HG03095 (cell line): ENCODE data around the gene TBC1D8.
"Not testable (repeated sequence)": the region's sequence is repeated elsewhere in the genome, so short reads cannot be mapped to it uniquely, and the experiment has no call there.

Experiments
- ATAC-seq: cut with Tn5 transposase; IDR thresholded peaks from one replicate; pipeline ENCODE4 v1.9.1; 2021; ENCODE audit warnings: moderate library complexity; ENCODE audit not compliant: unreplicated experiment

Gene TBC1D8

DNA sequence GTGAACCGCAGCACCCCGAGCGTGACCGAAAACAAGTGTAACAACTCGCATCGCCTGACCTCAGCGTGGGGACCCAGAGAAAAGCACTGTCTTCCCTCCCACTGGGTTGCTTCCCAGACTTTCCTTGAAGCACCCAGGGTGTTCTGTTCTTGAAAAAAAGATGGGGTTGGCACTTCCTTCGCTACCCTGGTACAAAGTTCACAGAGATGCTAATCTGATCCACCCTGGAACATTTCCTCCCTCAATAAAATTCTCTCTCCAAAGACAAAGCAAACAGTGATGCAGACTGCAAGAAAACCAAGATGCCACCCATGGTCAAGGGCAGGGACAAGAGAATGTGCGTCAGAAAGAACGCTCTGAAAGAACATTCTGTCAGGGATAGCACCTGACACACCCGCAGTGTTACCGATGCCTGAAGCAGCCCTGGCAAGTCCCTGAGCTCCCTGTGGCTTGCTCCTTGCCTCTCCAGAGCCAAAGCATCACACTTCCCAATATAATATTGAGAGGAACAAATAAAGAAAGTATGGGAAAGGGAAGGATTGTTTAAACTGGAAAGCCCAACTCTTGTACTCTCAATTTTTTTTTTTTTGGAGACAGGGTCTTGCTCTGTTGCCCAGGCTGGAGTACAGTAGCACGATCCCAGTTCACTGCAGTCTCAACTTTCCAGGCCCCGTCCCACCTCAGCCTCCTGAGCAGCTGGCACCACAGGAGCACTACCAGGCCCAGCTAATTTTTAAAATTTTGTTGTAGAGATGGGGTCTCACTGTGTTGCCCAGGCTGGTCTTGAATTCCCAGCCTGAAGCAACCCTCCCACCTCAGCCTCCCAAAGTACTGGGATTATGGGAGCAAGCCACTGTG, 70.7 kb downstream of the TBC1D8 start:
- no peak for ATAC-seq

DNA sequence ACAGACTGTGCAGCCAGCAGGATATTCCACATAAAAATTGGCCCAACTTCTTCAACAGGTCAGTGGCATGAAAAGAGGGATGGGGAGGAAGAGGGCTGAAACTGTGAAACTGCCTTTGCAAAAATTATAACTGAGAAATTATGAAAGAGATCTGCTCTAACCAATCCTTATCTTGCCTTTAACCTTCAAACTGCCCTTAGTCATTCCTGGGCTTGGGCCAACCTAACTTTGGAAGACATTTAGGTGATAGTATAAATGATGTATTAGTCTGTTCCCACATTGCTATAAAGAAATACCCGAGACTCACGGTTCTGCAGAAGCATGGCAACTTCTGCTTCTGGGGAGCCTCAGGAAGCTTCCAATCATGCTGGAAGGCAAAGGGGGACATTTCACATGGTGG, 74.6 kb downstream of the TBC1D8 start:
- ATAC-seq = no peak

DNA sequence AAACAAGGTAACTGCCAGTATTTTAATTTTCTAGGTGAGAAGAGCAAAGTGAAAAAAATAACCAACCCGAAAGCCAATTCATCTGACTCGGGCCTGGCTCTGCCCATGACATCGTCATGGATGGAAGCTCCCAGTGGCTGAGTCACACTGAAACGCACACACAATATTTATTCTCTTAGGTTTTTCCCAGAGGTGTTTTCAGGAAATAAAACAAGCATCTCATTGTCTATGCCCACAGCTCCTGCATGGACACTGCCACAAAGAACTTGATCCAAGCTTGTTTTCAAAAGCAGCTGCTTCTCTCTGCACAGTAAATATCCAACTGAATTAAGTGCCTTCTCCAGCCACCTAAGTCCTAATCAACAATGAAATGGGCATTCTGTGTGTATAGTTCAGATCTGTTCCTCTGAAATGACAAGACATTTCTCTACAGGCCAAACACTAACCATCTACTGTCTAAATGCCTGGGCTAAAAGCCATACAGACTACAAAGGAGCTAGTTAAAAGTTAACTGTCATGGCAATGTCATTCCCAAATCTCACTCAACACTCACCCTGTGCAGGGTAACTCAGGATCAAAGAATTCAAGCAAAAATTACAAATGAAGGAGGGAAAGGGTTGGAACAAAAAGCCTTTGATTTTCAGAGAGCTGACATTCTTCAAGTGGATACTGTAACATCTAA, 86.2 kb downstream of the TBC1D8 start:
- peak; percentile 51 for ATAC-seq

DNA sequence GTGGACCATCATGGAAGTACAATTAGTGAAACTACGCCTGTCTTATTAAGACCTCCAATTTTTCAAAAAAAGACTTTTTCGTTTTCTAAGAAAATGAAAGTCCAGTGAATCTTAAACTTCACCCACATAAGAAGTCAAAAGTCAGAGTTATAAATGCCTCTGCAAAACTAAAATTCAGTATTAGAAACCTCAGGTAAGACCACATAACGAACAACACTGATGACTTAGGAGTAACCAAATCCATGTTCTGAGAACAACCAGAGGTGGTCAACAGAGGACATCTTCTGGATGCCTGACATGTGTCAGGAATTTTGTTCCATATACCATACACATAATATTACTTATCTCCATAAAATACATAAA, 86.7 kb downstream of the TBC1D8 start:
- ATAC-seq = no peak

DNA sequence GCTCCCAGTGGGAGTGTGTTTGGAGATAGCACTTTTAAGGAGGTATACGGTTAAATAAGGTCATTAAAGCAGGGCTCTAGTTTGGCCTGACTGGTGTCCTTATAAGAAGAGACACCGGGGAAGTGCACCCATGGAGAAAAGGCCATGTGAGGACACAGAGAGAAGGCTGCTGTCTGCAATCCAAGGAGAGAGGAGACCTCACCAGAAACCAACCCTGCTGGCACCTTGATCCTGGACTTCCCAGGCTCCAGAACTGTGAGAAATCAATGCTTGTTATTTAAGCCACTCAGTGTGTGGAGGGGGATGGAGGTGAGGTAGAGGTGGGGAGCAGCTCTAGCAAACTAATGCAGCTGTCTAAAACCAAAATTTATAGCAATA, 87.1 kb downstream of the TBC1D8 start:
- no peak for ATAC-seq

DNA sequence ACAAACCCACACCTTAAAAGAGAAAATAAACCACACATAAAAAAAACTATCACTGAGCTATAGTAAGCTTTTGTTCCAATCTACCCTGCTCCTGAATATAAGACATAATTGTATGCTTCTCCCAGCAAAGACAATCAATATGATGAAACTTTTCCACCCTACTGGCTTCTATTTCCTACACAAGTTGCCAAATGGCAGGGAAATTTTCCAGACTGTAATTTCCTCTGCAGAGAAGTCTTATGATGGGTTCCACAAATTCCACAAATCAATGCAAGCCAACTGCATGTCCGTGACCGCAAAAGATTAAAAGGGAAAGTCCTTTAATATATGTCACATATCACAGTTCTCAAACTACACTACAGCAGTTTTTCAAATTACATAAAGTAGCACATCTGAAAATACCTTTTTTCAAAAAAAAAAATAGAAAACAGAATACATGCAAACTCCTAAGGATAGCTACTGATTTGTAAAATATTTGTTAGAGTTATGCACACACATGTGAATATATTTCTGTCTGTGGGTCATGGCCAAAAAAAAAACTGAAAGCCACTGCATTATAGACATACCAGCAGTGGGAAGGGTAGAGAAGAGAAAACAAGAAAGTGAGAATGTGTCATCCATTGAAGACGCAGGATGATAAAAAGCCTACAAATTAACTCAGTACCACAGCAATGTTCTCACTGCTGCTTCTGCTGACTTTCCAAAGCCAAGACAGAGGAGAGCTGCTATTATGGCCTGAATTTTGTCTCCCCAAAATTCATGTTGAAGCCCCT, 87.6 kb downstream of the TBC1D8 start:
- no peak for ATAC-seq

DNA sequence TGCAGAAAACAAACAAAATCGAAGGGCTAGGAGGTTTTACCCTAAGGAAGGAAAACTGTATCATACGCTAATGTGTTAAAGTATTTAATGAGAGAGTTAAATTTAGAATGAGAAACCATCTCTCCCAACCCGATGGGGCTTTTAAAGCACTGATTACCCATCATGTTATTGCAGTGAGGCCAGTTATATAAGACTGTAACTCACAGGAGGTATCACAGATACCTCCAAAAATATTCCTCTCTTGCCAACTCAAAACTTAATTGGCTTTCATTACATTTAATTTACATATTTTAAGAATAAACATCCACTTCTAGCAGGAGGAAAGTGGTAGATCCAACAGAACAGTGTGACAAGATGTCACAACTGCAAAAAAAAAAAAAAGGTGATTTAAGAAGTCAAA, 92.8 kb downstream of the TBC1D8 start:
- no peak for ATAC-seq

DNA sequence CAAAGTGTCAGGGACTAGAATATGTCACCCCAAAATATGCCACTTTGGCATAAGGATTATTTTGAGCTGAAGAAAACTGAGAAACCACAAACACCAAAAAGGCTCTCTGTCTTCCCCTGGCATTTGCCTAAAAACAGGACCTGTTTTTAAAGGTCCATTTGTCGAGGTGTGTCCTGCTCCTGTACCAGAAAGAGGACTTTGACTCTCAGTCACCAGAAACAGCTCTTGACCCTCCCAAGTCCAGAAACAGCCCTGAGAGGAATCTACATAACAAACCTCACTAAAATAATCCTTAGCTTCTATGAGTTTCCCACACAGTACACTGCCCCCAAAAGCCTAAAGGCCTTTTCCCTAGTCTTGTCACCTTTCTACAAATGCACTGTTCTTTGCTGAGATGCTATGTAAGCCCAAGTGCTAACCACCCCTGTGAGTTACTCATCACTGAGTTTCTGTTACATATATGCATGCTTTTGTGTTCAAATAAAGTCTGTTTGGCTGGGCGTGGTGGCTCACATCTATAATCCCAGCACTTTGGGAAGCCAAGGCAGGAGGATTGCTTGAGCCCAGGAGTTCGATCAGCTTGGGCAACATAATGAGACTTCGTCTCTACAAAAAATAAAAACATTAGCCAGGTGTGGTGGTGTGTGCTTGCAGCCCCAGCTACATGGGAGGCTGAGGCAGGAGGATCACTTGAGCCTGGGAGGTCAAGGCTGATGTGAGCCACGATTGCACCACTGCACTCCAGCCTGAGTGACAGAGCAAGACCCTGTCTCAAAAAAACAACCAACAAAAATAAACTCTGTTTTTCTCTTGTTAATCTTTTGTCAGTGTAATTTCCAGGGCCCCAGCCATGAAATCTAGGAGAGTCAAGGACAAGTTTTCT, 93.9 kb downstream of the TBC1D8 start:
- ATAC-seq = no peak

DNA sequence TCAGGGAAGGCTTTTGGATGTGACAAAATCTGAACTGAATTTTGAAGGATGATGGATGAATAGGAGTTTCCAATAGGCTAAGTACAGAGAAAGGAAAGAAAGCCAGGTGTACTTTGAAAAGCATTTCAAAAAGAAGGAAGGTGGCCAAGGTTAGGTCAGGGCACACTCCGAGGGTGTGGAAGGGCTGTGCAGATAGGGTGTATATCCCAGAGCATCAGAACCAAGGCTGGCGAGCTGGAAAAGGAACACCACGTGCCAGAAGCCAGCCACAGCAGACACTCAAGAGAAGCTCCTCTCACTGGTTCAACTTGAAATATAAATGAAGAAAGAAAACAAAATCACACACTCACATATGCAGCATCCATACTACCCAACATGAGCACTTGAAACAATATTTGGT, 98.1 kb downstream of the TBC1D8 start:
- ATAC-seq = no peak

DNA sequence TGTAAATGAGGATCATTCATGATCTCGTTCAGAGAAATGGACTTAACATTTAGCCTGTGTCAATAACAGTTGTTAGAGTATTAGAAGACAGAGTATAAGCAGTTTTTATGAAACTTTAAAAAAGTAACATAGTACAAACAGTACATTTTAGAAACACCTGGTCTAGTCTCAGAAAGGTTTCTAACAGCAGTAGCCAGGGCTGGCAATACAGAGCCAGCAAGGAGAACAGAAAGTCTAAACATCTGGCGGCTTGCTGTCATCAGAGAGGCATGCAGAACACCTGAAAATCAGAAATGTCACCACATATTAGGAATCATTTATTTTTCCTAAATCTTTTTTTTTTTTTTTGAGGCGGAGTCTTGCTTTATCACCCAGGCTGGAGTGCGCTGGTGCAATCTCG, 99.0 kb downstream of the TBC1D8 start:
- ATAC-seq = no peak

DNA sequence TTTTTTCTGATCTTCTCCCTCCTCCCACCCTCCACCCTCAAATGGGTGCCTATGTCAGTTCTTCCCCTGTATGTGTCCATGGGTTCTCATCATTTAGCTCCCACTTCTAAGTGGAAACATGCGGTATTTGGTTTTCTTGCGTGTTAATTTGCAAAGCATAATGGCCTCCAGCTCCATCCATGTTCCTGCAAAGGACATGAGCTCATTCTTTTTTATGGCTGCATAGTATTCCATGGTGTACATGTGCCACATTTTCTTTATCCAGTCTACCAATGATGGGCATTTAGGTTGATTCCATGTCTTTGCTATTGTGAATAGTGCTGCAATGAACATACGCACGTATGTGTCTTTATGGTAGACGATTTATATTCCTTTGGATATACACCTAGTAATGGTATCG, 100.3 kb downstream of the TBC1D8 start:
- ATAC-seq = not testable (repeated sequence)

DNA sequence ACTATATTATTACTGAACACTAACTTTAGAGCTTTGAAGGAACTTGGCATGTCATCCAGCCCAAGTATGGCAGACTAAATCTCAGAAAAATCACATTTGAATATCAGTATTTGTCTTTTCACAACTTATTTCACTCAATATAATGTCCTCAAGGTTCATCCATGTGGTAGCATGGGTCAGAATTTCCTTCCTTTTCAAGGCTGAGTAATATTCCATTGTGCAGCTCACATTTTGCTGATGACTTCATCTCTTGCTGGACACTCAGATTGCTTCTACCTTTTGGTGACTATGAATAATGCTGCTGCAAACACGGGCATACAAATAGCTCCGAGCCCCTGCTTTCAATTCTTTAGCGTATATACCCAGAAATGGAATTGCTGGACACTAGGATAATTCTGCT, 102.4 kb downstream of the TBC1D8 start:
- ATAC-seq = no peak

DNA sequence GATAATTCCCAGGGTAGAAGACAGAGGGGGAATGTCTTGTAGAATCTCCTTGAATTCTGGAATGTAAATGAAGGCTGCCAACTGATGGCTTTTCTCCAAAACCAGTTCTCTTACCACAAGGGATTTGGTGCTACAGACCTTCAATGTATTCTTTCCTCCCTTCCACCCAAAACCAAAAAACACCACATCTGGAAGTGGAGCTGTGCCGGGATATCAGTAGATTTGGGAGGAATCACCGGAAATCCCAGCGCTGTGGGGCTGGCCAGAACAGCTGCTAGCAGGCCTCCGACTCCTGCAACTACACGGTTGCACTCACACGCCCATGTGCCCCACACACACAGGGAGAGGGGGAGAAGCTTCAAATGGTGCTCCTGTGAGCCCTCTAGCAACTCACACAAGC, 103.4 kb downstream of the TBC1D8 start:
- no peak for ATAC-seq

DNA sequence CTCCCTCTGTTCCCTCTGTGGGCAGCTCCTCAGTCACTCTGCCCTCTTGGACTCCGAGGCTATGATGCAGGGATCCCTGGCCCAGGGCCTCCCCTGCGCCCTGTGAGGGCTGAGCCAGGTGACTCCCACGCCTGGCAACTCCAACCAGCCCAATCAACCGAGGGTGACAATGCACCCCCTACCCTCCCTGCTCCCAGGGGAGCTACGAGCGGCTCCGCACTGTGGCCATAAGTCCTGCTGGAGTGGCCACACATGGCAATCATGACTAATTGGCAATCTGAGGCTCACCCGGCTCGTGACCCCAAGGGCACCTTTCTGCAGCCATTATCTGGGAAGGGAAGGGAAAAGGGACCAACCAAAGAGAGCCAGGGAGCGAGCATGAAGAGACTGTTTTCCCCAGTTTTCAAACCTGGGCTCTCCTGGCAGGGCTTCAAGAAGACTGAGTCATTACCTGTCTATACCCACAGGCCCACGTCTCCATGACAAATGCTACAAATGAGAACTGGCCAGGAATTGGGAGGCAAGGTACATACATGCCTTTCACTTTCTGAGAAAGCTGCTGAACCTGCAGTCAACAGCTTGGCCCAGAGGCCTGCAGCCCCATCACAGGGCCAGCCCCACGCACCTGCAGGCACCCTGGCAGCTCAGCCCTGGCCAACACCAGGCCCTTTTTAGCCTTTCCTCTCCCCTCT, 104.0 kb downstream of the TBC1D8 start:
- ATAC-seq = no peak

DNA sequence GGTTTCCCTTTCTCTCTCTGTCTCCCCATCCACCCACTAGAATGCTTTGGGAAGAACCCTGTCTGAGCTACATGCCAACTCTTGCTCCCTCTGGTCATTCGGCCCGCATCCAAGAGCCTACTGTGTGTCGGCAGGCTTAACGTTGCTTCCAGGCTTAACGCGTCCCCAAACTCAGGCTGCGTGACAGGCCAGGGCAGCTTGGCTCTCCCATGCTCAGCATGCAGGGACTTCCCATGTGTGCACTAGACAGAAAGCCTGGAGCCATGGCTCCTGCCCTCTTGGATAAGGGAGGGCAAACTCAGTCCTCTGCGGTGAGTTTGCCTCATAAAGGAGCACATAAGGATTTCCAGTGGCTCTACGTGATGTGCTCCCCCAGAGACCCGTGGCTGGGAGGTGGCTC, 105.9 kb downstream of the TBC1D8 start:
- ATAC-seq = no peak

DNA sequence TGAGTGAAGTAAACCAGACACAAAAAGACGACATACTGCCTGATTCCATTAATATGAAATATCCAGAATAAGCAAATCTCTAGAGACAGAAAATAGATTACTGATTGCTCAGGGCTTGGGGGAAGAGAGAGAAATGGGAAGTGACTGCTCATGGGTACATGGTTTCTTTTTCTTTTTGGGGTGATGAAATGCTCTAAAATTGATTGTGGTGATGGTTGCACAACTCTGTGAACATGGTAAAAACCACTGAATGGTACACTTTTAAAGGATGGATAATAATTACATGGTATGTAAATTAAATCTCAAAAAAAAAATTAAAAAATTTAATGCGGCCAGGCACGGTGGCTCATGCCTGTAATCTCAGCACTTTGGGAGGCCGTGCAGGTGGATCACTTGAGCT, 109.8 kb downstream of the TBC1D8 start:
- no peak for ATAC-seq

DNA sequence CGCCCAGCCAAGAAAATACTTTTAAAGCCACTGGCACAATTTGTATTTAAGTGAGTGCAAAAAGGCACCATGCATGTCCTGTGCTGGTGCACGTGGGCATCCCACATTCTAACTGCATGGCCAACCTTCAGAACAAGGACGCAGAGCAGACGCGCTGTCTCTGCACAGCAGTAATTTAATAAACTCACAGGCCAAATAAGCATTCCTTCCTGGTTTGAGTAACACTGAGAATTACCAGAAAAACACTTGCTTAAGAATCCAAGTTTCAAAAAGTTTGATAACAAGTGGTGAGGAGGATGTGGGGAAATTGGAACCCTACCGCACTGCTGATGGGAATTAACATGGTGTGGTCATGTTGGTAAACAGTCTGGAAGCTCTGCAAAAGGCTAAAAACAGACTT, 110.4 kb downstream of the TBC1D8 start:
- ATAC-seq = no peak

DNA sequence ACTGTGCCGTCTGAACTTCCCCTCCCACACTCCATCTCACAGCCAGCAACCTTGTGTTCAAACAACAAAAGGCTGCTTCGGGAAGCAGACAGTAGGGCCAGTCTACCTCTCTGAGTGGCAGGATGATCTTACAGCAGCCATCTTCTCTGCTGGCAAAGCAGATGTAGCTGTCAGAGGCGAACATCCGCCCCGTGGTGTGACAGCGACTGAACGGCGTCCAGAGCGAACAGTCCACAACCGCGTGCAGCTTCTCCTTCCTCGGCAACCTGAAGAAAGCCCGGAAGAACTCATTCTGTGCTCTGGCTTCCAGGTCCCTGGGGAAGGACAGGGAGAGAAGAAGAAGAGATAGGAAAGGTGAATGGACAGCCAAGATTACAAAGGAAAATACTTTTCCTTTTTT, 111.1 kb downstream of the TBC1D8 start:
- ATAC-seq = no peak

DNA sequence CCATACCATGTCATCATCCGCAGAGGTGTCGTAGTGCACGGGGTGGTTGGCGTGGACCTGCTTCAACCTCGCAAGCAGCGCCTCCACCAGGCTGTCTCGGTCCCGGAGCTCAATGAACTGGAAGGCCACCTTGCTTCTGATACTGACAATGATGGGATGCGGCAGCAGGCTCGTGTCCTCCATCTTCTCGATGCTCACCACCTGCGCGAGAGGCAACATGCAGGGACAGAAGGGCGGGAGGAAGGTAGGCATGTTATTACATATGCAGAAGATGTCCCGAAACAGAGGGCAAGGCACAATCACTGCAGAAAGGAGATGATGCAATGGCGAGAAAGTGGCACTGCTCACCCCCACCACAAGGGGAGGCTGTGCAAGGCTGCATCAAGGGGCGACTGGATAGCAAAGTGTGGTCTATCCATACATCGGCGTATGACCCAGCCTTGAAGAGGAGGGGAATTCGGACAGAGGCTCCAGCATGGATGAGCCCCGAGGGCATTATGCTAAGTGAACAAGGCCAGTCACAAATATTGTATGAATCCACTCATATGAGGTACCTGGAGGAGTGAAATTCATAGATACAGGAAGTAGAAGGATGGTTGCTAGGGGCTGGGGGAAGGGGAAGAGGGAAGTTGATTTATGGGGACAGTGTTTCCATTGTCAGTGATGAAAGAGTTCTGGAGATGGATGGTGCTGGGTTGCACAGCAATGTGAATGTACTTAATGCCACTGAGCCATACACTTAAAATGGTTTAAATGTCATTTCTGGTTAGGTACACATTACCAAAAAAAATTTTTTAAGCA, 112.5 kb downstream of the TBC1D8 start:
- ATAC-seq = no peak
